H9 (cell line): ENCODE results near the gene AK8. TPM values are rescaled to one million over a fixed set of nuclear protein-coding genes. Genes with fewer than 3 reads are reported as not detected.

Experiments
- DNase-seq: peaks from one replicate; pipeline ENCODE4 v3.0.0-alpha.2; 2017
- H2AFZ ChIP-seq: one replicate; pipeline ENCODE4 v1.6.1; 2013; ENCODE audit warnings: mild to moderate bottlenecking, low read length, control low read depth, moderate library complexity
- H2AK5ac ChIP-seq: 2 replicates; pipeline ENCODE4 v1.6.1; 2013; ENCODE audit warnings: low read length, control low read depth, mixed read lengths; ENCODE audit not compliant: insufficient read length
- H2BK120ac ChIP-seq: one replicate; pipeline ENCODE4 v1.6.1; 2013; ENCODE audit warnings: low read depth, mild to moderate bottlenecking, low read length, control low read depth, inconsistent platforms; ENCODE audit not compliant: poor library complexity, severe bottlenecking
- H2BK12ac ChIP-seq: 2 replicates; pipeline ENCODE4 v1.6.1; 2013; ENCODE audit warnings: low read length, control low read depth, mixed read lengths, low read depth; ENCODE audit not compliant: insufficient read length
- H2BK15ac ChIP-seq: 2 replicates; pipeline ENCODE4 v1.6.1; 2013; ENCODE audit warnings: low read depth, low read length, control low read depth
- H2BK20ac ChIP-seq: one replicate; pipeline ENCODE4 v1.6.1; 2013; ENCODE audit warnings: low read depth, mild to moderate bottlenecking, low read length, control low read depth, inconsistent platforms; ENCODE audit not compliant: poor library complexity, severe bottlenecking
- H2BK5ac ChIP-seq: 2 replicates; pipeline ENCODE4 v1.6.1; 2013; ENCODE audit warnings: low read length, control low read depth, mixed read lengths; ENCODE audit not compliant: insufficient read length
- H3K14ac ChIP-seq: 2 replicates; pipeline ENCODE4 v1.6.1; 2013; ENCODE audit warnings: low read length, control low read depth; ENCODE audit not compliant: insufficient read depth
- H3K18ac ChIP-seq: 2 replicates; pipeline ENCODE4 v1.6.1; 2013; ENCODE audit warnings: low read depth, mild to moderate bottlenecking, mixed read lengths, low read length, control low read depth; ENCODE audit not compliant: insufficient read length
- H3K23ac ChIP-seq: 2 replicates; pipeline ENCODE4 v1.6.1; 2013; ENCODE audit warnings: low read length, control low read depth, mixed read lengths, low read depth; ENCODE audit not compliant: insufficient read length
- H3K23me2 ChIP-seq: 2 replicates; pipeline ENCODE4 v1.6.1; 2013; ENCODE audit warnings: low read depth, mild to moderate bottlenecking, mixed read lengths, low read length, control low read depth; ENCODE audit not compliant: insufficient read length, poor library complexity, severe bottlenecking
- H3K27ac ChIP-seq: 2 replicates; pipeline ENCODE4 v1.5.1; 2013; ENCODE audit warnings: low read length, control low read depth, mixed read lengths, low read depth; ENCODE audit not compliant: insufficient read length
- H3K27me3 ChIP-seq: 2 replicates; pipeline ENCODE4 v1.6.1; 2013; ENCODE audit warnings: low read length, control low read depth, inconsistent platforms; ENCODE audit not compliant: insufficient read depth
- H3K4ac ChIP-seq: 2 replicates; pipeline ENCODE4 v1.6.1; 2013; ENCODE audit warnings: low read depth, mild to moderate bottlenecking, control low read depth, inconsistent platforms, low read length, moderate library complexity
- H3K4me1 ChIP-seq: 2 replicates; pipeline ENCODE4 v1.6.1; 2013; ENCODE audit warnings: low read length, control low read depth, inconsistent platforms; ENCODE audit not compliant: insufficient read depth
- H3K4me2 ChIP-seq: 2 replicates; pipeline ENCODE4 v1.6.1; 2013; ENCODE audit warnings: low read length, control low read depth, mixed read lengths; ENCODE audit not compliant: insufficient read length, insufficient read depth
- H3K56ac ChIP-seq: 2 replicates; pipeline ENCODE4 v1.6.1; 2013; ENCODE audit warnings: low read depth, mild to moderate bottlenecking, mixed read lengths, low read length, control low read depth; ENCODE audit not compliant: insufficient read length
- H3K79me1 ChIP-seq: 2 replicates; pipeline ENCODE4 v1.6.1; 2013; ENCODE audit warnings: low read depth, mild to moderate bottlenecking, moderate library complexity, low read length, control low read depth, inconsistent platforms; ENCODE audit not compliant: insufficient read depth, poor library complexity, severe bottlenecking
- H3K79me2 ChIP-seq: 2 replicates; pipeline ENCODE4 v1.6.1; 2013; ENCODE audit warnings: low read length, control low read depth, inconsistent platforms; ENCODE audit not compliant: insufficient read depth
- H3K9ac ChIP-seq: 2 replicates; pipeline ENCODE4 v1.6.1; 2013; ENCODE audit warnings: low read length, control low read depth, mixed read lengths; ENCODE audit not compliant: insufficient read length; ENCODE audit errors: extremely low read depth
- H3K9me3 ChIP-seq: one replicate; pipeline ENCODE4 v1.6.1; 2013; ENCODE audit warnings: low read depth, low read length, inconsistent platforms; ENCODE audit not compliant: control insufficient read depth
- H3T11ph ChIP-seq: one replicate; pipeline ENCODE4 v1.6.1; 2013; ENCODE audit warnings: mild to moderate bottlenecking, low read length, control low read depth, inconsistent platforms
- H4K20me1 ChIP-seq: one replicate; pipeline ENCODE4 v1.6.1; 2013; ENCODE audit not compliant: control insufficient read depth, insufficient read length, insufficient read depth
- H4K5ac ChIP-seq: 2 replicates; pipeline ENCODE4 v1.6.1; 2013; ENCODE audit warnings: low read depth, mild to moderate bottlenecking, mixed read lengths, low read length, control low read depth; ENCODE audit not compliant: insufficient read length
- H4K8ac ChIP-seq: replicated peaks from 2 replicates; pipeline ENCODE4 v1.6.1; 2013; ENCODE audit warnings: low read length, control low read depth, mixed read lengths, low read depth; ENCODE audit not compliant: insufficient read length
- H4K91ac ChIP-seq: 2 replicates; pipeline ENCODE4 v1.6.1; 2013; ENCODE audit warnings: low read depth, mild to moderate bottlenecking, moderate library complexity, mixed read lengths, low read length, control low read depth; ENCODE audit not compliant: insufficient read length
- H3K27ac Mint-ChIP-seq, 3 experiments: 2 replicates in 2 of 3; 3 replicates in 1 of 3; pipeline ENCODE4 v1.8.0; 2020 to 2021; ENCODE audit warnings: mixed read lengths in 3 of 3, mild to moderate bottlenecking in 1 of 3, moderate library complexity in 1 of 3
- H3K27me3 Mint-ChIP-seq: 2 replicates; pipeline ENCODE4 v1.8.0; 2021; ENCODE audit warnings: low read depth, mild to moderate bottlenecking, moderate library complexity, mixed read lengths
- H3K36me3 Mint-ChIP-seq, 3 experiments: 2 replicates in 2 of 3; 3 replicates in 1 of 3; pipeline ENCODE4 v1.8.0; 2020 to 2021; ENCODE audit warnings: low read depth in 3 of 3, mixed read lengths in 3 of 3; ENCODE audit not compliant: insufficient read depth in 1 of 3
- H3K4me1 Mint-ChIP-seq, 2 experiments: 2 replicates each; pipeline ENCODE4 v1.8.0; 2020; ENCODE audit warnings: mixed read lengths in 2 of 2
- H3K4me3 Mint-ChIP-seq, 2 experiments: 2 replicates in 1 of 2; 3 replicates in 1 of 2; pipeline ENCODE4 v1.8.0; 2020 to 2021; ENCODE audit warnings: mild to moderate bottlenecking in 2 of 2, mixed read lengths in 2 of 2, moderate library complexity in 1 of 2
- H3K9me3 Mint-ChIP-seq, 2 experiments: 2 replicates in 1 of 2; 3 replicates in 1 of 2; pipeline ENCODE4 v1.8.0; 2020; ENCODE audit warnings: mild to moderate bottlenecking in 2 of 2, mixed read lengths in 2 of 2, moderate library complexity in 1 of 2
- WGBS: extraction: QIAGEN DNeasy Blood & Tissue Kit; methylation state at CpG from one replicate; pipeline ENCODE4 v1.1.7; 2013; ENCODE audit warnings: missing lambda C conversion rate, low lambda C conversion rate, mixed read lengths; ENCODE audit not compliant: insufficient read length; ENCODE audit errors: extremely low coverage; 5-methylcytosine and 5-hydroxymethylcytosine counted together
- total RNA-seq: library from RNA; stranded (reverse); gene quantifications from 2 replicates; pipeline ENCODE4 v1.2.1, GENCODE V29; 2021
- TF ChIP-seq, protein P1 (sequence below): fragments of 200-600 bp; sonication (generic); conservative IDR thresholded peaks from 3 replicates; pipeline ENCODE4 v1.8.0; 2021; ENCODE audit warnings: antibody characterized with exemption, mild to moderate bottlenecking

AK8 gene
- total RNA-seq, 1 experiment from 2014 or later, result 0.44 TPM

DNA sequence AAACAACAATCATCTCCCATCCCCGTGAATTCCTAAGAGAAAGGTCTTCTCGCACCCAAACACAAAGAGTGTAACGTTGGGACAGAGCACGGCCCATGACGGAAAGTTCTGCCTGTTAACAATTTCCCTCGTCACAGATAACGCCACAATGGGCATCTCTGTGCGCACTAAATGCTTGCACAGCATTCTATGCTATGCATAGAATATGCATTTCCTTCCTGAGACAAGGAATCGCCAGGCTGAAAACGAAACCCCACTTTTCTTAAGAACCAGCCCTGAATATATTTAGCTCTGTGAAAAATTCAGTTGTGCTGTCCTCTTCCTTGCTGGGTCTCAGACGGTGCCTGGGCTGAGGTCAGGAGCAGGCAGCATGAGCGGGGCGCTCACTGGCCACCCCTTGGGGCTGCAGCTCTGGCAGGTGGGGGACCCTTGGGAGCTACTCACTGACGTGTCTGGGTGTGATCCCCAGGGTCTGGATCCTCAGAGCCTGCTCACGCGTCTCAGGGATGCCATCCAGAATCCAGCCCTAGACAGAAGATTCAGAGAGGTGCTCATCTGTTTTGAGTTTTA lies 49.8 kb downstream of the AK8 start:
- no peak overlapping the region for H3K23ac ChIP-seq
- no peak overlapping the region for H3K56ac ChIP-seq
- Mint-ChIP-seq H3K9me3 (no peaks in the 10 kb centered on the region), H3K27me3 (peaks cover 10% of the 10 kb centered on the region), H3K27ac (no peak overlapping the region), H3K36me3 (no peaks in the 10 kb centered on the region), H3K4me3 (no peak overlapping the region), H3K4me1 (no peaks in the 10 kb centered on the region; a peak in 2 of 4 replicates)
- H2BK15ac ChIP-seq, result no peak overlapping the region
- H3K18ac ChIP-seq, result no peak overlapping the region
- no peak overlapping the region for H2BK5ac ChIP-seq
- no peak overlapping the region for H4K5ac ChIP-seq
- no peak for DNase-seq
- no peak overlapping the region for H2BK12ac ChIP-seq
- no peak overlapping the region for H2BK20ac ChIP-seq
- no peaks in the 10 kb centered on the region for H3K4me1 ChIP-seq
- TF ChIP-seq, protein P1, sequence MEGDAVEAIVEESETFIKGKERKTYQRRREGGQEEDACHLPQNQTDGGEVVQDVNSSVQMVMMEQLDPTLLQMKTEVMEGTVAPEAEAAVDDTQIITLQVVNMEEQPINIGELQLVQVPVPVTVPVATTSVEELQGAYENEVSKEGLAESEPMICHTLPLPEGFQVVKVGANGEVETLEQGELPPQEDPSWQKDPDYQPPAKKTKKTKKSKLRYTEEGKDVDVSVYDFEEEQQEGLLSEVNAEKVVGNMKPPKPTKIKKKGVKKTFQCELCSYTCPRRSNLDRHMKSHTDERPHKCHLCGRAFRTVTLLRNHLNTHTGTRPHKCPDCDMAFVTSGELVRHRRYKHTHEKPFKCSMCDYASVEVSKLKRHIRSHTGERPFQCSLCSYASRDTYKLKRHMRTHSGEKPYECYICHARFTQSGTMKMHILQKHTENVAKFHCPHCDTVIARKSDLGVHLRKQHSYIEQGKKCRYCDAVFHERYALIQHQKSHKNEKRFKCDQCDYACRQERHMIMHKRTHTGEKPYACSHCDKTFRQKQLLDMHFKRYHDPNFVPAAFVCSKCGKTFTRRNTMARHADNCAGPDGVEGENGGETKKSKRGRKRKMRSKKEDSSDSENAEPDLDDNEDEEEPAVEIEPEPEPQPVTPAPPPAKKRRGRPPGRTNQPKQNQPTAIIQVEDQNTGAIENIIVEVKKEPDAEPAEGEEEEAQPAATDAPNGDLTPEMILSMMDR, result no peak
- H3T11ph ChIP-seq, result no peak overlapping the region
- no peak overlapping the region for H3K14ac ChIP-seq
- no peaks in the 10 kb centered on the region for H4K20me1 ChIP-seq
- H3K23me2 ChIP-seq, result no peaks in the 10 kb centered on the region
- no peak overlapping the region for H3K4ac ChIP-seq
- no peaks in the 10 kb centered on the region for H3K79me1 ChIP-seq
- WGBS, result no CpG with 5 or more reads among the region's 16 CpGs
- no peak overlapping the region for H2BK120ac ChIP-seq
- H3K4me2 ChIP-seq, result no peak overlapping the region
- no peaks in the 10 kb centered on the region for H3K27me3 ChIP-seq
- H3K27ac ChIP-seq, result no peak overlapping the region
- H3K79me2 ChIP-seq, result no peaks in the 10 kb centered on the region
- no peak overlapping the region for H4K91ac ChIP-seq
- H3K9ac ChIP-seq, result no peak overlapping the region
- H4K8ac ChIP-seq, result no peak overlapping the region
- no peak overlapping the region for H2AK5ac ChIP-seq
- H3K9me3 ChIP-seq, result no peaks in the 10 kb centered on the region
- no peak overlapping the region for H2AFZ ChIP-seq
